ENCODE measurements around the gene GPM6B.

GRCh38 chrX:13752141-13752540 is 64.8 kb downstream of the GPM6B start:
- TF ChIP-seq GATA2 (IDR thresholded peaks at IDR 0.05; ENCODE audit: low read depth, low read length): no peak
- no peak for TF ChIP-seq GATA3 (IDR thresholded peaks at IDR 0.05; ENCODE audit: low read depth, low read length)
